GM18508 (cell line): Measurements from ENCODE around the gene POLR2H.

ENCODE experiments used
- ATAC-seq: cut with Tn5 transposase; IDR thresholded peaks from one replicate; pipeline ENCODE4 v1.9.1; 2021; ENCODE audit warnings: moderate number of reproducible peaks; ENCODE audit not compliant: insufficient read depth, unreplicated experiment

The POLR2H gene

DNA sequence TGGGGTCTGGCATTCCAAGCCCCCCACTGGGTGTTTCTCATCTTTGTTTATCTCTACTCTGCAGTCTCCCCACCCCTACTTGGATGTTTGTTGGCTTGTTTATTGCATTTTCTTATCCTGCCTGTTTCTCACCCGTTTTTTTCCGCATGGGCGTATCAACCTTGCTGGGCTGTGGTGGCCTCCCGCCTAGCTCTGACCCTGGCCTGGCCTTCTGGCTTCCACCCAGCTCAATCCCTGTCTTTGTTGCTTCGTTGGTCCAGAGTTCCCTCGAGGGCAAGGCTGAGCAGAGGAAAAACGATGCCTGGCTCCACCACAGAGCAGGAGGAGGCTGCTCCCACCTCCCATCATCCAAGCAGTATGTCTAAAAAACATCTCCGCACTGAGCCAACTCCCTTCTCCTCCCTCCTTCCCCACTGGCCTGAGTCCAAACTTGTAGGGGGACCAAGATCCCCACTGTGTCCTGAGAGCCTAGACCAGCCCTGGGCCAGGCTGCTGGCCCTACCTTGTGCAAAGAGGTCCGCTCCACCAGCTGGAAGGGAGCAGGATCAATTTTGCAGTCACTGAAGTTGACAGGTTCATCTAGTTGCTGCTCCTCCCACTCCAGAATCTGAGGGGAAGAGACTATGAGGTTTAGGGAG lies 9.9 kb upstream of the POLR2H start:
- ATAC-seq: no peak

DNA sequence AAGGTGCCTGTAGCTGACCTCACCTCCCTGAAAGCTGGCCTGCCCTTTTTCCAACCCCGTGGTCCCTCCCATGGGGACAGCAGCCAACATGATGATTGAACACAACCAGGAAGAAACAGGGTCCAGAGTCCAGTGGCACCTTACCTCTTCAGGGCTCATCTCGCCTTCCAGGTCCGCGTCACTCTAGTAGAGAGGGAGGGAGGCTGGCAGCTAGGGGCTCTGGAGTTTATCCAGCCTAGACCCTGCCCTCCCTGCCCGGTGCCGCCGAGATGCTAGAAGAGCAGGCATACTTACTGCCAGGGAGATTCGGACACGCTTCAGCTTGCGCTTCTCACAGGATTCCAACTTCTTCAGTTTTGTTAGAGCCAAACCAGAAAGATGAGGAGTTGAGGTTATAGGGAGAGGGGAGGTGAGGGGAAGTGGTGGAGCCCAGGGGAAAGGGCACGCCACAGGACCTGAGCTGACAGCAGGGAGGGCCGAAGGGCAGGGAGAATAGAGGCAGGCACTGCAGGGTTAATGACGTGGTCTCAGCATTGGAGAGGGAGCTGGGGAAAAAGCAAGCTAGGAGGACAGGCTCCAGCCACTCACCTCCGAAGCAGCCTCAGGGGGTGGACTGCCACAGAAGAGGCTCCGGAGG lies 9.2 kb upstream of the POLR2H start:
- no peak for ATAC-seq

DNA sequence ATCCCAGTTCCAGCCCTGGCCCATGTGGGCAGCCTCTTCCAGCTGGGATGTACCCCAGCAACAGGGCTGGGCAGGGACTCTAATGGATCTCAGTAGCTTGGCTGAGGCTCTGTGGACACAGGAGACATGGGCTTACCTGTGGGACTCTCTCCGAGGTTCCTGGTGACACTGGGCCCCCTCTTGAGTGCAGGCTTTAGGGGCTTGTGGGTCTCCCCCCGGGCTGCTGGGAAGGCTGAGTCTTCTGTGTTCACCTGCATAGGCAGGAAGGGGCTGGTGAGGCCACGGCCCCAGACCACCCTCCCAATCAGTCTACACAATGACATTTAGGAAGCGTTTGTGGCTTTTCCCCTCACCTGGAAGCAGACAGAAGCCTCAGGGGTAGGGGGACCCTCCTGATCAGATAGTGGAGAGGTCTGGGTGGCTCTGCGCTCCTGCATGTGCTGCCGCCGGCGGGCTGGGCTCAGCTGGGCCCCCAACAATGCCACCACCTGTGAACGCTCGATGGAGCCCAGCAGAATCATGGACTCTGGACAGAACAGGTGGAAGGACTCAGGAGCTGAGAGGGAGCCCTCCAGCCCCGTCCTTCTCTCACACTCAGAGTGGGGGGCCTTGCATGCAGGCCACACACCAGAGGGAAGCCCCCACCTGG lies 8.5 kb upstream of the POLR2H start:
- no peak for ATAC-seq

DNA sequence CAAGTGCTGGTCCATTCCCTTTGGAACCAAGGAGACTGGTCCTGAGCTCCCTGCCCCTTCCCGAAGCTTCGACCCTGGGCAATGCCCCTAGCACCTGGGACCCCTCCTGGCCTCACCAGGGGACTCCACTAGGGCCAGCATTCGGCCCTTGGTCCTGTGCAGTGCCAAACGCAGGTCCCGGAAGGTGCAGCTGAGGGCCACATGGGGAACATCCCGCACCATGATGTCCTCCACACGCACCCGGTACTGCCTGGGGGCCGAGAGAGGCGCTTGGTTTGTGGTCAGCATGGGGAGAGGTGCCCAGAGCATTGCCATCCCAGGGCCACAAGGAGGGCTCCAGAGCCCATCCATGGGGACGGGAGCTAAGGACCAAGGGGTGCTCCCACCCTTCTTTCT lies 8.0 kb upstream of the POLR2H start:
- no peak for ATAC-seq

DNA sequence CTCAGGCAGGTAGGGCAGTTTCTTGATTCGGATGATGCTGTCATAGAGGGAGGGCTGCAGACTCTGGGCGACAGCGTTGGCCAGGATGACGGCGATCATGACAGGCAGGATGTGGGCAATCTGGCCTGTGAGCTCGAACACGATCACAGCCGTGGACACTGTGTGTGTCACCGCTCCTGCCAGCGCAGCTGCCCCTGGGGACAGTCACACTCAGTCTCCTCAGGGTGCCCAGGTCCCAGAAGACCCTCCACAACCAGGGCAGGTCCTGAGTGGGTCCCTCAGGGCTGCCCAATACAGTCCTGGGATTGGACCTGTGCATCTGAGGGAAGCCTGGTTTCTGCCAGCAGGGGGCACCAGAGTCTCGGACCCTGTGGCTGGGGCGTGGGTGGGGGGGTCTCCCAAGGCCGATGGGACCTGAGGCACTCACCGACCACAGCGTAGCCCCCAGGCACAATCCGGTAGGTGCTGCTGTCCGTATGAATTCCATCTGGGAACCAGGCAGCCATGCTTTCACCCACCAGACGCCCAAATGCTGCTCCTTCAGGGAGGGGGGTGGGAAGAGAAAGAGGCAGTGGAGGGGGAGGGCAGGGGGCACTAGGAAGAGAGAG lies 7.3 kb upstream of the POLR2H start:
- ATAC-seq: no peak

DNA sequence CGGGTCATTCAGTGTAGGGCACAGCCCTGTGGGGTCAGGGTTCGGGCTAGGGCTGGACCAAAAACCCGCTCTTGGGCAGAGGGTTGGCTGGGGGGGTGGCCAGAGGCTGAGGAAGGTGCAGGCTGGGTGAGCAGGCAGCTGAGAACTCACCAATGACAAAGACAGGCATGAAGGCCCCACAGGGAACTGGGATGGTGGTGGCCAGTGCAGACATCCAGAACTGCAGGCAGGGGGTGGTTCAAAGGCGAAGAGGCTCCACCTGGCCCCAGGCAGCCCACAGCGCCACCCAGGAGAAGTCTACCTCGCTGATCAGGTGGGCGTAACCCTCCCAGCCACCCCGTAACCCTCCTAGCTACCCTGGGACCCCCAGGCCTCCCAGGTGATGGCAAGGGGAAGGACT lies 6.8 kb upstream of the POLR2H start:
- ATAC-seq: no peak

DNA sequence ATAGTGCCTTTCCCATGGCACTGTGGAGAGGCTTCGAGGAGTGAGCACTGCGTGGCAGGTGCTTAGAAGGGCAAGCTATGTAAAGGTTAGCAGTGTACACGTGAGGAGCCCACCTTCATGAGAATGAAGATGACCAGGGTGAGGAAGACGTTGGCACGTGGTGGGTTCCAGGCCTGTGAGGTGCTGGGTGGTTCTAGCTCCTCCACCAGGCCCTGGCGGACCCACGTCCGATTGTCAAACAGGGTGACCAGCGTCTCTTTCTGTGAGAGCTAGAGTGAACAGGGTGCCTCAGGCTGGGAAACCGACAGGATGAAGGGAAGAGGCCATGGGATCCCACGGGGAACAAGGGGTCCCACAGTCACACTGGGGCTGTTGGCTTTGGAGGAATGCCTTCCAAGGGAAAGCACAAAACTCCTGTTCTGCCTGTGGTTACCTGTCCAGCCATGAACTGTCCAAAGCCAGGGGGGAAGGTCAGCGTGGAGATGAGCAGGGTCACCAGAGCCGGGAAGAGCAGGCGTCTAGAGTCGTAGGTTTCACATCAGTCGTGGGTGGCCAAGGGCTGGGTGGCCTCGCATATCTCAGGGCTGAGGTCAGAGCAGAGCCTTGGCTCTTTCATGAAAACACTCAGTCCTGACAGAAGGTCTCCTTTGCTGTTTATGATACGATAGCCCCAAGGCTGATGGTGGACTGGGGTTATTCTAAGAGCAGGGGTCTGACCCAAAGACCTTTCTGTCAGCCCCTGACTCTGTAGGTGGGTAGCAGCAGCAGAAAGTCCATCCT lies 6.1 kb upstream of the POLR2H start:
- no peak for ATAC-seq

DNA sequence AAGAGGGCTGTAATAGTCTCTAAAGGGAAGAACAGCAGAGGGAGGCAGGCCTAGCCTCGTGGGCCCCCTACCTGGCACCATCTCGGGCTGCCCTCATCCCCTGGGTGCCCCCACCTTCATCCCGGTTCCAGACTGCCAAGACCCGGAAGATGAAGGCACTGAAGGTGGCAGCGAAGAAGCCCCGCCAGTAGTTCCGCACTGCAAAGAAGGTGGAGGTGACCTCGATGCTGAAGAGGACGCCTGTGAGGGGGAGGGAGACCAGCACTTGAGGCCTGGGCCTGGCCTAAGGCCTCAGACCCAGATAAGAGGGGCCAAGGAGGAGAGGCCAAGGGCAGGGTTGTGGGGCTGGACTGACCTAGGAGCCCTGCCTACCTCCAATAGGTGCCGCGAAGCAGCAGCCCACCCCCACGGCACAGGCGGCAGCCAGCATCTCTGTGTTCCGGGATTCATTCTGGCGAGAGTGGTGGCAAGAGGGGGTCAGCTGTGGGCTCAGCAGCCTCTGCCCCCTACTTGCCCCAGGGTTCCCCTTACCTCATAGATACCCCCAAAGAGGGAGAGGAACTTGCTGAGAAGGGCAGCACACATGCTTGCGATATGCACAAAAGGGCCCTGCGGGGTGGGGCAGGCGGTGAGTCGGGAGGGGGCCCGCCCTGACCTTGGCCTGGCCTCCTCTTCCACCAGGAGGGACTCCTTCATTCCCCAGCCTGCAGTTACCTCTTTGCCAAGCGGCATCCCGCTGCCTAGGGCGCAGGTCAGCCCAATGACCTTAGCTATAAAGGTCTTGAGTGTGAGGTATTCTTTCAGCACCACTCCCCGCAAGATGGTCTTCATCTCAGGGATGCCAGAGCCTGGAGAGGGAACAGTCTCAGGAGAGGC lies 4.0 kb upstream of the POLR2H start:
- no peak for ATAC-seq

DNA sequence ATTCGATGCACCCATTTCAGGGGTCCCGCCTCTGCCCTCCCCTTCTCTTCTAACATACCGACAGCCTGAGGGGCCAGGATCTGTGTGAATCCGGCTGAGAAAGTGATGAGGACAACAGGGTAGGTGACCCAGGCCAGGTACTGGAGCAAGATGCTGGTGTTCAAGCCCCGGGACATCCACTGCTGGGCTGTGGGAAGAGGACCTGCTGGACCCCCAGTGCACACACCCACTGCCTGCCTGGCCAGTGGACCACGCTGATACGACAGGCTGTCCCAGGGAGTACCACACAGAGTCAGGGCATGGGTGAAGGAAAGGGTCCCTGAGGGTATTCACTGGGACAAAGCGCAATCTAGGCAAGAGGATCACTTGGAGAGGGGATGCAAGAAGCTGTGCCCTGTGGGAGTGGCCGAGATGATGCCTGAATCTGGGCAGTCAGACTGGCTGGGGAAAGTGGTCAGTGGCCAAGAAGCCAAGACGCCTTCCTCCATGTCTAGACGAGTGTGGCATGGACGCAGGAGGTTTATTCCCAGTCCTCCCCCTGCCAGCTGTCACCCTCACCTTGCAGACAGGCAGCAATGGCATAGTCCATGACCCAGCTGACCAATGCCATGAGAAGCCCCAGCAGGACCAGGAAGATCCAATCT lies 3.3 kb upstream of the POLR2H start:
- ATAC-seq: no peak

DNA sequence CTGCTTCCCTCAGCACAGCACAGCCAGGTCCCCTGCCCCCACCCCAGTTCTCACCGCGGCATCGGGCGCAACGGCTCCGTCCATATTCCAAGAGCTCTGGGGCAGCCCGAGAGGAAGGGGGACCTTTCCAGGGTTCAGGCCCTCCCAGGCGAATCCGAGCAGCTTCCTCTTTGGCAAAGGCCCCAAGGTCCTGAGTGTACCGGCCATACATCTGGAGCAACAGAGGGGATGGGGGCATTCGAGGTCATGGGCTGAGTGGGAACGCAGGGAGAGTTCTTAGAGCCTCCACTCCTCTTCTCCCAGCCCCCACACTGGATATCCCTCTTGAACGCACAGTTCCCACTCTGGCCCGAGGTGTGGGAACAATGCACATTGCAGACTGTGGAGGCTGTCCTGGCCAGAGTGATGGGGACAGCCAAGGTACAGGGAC lies 2.6 kb upstream of the POLR2H start:
- no peak for ATAC-seq

DNA sequence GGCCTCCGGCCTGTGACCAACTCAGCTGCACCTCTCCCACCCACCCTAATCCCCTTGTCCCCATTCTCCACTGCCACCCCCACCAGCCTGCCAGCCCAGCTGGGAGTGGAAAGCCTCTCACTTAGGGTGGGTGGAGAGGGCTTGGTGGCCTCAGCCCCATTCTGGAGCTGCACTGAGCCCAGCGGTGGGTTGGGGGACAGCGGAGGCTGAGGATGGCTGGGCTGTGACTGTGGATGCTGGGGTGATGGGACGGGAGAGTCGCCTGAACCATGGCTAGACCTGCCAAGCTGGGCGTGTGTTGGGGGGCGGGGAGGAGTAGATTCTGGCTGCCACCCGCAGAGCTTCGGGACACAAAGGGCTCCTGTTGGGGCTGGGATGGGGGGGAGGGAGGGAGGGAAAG lies 1.9 kb upstream of the POLR2H start:
- no peak for ATAC-seq

DNA sequence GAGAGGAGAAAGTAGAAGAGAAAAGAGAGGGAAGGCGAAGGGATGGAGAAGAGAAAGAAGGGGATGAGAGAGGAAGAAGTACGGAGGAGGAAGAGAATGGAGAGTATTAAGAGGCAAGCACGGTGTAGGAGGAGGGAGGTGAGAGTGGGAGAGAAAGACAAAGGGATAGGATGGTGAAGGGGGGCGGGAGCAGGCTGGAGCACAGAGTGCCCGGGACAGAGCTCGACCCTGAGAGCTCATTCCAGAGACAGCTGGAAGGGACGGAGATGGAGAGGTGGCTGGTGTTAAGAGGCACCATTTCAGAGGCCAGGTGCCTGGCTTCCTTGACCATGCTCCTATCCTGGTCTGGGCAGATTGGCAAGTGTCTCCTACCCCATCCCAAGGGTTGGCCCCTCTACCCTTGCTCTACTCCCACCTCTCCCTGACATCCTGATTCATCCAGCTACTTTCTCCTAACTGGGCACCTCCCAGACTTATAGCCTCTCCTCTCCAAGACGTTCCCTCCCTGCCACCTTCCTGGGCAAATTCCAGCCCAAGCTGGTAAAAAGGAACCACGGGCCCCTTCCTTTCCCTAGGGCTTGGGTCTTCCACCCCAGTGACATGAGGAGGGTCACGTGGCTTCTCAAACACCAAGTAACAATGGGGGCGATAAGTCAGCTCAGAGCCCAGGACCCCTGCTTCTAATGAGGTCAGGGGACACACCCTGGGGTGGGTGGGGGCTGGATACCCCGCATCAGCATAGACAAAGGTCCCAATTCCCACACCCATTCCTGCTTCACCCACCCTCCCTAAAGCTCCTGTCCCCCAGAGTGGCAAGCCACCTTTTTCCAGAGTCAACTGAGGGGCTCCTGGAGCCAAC lies 1.2 kb upstream of the POLR2H start:
- no peak for ATAC-seq

DNA sequence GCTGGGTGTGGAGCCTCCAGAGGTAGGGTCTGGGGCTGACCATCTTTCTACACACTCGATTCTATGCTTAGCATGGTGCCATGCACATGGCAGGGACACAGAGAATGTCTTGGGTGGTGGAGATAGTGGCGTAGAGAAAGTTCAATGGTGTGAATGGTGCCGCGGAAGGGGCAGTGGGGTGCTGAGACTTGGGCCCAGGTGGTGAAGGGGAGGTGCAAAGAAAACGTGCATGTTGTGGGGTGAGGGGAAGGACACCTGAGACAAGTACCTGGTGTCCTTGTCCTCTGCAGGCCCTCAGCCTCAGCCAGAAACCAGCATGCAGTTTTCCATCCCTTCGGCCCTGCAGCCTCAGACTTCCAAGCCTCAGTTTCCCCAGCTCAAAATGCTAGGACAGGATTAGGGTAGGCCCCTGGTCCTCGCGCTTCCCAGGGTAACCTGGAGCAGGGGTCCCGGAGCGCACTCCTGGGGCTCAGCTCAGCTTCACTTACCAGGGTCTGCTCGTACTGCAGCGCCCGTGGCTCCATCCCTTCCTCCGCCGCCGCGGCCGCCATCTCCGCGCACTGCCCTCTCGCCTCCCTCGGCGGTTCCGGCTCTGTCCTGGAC lies 480 bp upstream of the POLR2H start:
- ATAC-seq: no peak

DNA sequence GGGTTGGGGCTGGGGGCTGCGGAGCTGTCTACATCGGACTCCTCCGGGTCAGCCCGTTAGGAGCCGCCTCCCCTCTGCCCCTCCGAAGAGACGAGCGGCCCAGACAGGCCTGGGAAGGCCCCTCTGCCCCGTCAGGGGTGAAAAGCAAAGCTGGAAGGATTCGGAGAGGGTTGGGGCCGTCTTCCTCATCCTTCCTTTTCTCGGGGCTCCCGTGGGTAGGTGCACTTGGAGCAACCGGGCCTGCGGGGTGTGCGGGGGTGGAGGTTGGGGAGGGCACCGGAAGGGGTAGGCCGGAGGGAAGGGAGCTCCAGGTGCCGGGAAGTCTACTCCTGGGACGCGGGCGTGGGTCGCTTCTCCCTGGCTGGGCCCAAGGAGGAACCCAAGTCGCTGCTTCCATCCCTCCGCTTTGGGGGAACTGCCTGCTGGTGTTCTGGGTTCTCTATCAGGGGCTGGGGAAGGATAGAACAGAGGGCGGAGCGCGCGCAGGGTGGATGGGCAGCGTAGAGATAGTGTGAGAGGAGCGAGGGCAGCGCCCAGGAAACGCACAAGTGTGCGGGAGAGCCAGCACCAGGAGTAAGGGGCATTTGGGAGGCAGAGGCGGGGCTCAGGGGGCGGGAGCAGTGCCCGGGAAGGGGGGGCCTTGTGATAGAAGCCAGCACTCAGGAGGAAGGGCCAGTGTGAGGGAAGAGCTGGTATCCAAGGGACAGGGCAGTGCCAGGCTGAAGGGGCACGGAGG lies 590 bp downstream of the POLR2H start:
- no peak for ATAC-seq

DNA sequence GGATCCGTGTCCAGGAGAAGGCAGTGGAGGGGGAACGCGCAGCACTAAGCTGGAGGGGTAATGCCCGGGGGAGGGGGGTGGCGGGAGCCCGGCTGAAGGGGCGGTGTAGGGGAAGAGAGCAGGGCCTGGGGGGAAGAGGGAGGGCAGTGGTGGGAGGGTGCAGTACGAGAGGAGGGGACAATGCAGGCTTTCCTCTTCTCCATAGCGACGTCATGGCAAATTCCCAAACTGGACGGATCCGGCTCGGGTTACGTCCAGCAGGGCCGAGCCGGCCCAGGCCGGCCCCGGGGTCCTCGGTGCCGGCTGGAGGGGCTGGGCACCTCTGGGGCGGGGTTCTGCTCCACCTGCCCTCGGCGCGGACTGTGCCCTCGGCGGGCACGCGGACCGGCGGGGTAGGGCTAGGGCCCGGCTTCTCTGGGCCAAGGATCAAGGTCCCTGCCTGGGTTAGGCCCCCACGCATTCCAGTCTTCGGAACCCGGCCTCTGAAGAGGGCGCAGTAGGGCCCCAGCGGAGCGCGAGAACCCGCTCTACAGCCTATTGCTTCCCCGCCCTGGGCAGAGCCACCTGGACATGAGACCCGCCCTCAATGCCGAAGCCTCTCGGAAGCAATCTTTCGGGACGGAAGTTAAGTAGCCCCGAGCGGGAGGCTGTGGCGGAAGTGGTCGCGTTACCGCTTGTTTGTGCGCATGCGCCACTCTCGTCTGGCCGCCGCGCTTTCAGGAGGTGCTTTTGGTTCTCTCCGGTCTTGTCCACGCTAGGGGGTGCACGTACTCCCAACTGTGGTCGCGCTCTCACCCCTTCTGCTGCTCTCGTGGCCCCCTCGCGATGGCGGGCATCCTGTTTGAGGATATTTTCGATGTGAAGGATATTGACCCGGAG lies 1.4 kb downstream of the POLR2H start:
- peak; percentile 82 for ATAC-seq

DNA sequence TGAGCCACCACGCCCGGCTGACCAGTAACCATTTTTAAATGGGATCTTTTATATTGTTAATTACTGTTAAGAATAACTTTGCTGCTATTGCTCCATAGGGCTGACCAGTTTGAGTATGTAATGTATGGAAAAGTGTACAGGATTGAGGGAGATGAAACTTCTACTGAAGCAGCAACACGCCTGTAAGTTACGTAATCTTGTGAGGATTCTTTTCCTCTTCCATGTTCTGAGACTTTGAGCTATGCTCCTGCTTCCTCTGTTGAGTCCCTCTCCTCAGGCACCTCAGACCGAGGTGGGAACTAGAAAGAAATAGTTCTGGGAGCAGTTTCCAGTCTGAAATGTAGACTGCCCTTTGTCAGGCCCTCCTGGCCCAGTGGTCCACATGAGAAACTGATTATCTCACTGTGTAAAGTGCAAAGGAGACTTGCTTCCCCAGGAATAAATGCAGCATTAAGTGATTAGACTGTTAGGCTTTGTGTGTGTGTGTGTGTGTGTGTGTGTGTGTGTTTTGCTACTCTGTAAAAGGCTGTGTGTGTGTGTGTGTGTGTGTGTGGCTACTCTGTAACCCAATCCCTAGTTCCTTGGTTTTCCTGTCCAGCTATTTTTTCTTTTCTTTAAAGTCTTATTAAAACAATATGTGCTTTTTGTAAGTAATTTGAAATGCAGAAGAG lies 5.2 kb downstream of the POLR2H start:
- ATAC-seq: no peak
